Ovary (tissue), 3 donors: ENCODE results near the gene TRPC6.

Experiments used
- CTCF ChIP-seq, 3 donors: fragments of 450-650 bp in 2 of 3; fragments of 200-600 bp in 1 of 3; IDR thresholded peaks; one replicate each; pipeline versions ENCODE4 v1.5.1 to v1.8.0; 2016 to 2022; ENCODE audit warnings: antibody characterized with exemption in 3 of 3, mild to moderate bottlenecking in 1 of 3
- POLR2A ChIP-seq: fragments of 450-650 bp; IDR thresholded peaks from one replicate; pipeline ENCODE4 v1.6.1; 2017; ENCODE audit warnings: antibody characterized with exemption, mild to moderate bottlenecking, moderate library complexity
- donor health status: DM: no; HTN: no; CAD: no.

GRCh38 chr11:101487775-101488174 lies 96.0 kb downstream of the TRPC6 start:
- TF ChIP-seq CTCF (IDR thresholded peaks at IDR 0.05) (no peak), POLR2A (no peak)
